ENCODE measurements around the gene FAF1.

The FAF1 gene

DNA sequence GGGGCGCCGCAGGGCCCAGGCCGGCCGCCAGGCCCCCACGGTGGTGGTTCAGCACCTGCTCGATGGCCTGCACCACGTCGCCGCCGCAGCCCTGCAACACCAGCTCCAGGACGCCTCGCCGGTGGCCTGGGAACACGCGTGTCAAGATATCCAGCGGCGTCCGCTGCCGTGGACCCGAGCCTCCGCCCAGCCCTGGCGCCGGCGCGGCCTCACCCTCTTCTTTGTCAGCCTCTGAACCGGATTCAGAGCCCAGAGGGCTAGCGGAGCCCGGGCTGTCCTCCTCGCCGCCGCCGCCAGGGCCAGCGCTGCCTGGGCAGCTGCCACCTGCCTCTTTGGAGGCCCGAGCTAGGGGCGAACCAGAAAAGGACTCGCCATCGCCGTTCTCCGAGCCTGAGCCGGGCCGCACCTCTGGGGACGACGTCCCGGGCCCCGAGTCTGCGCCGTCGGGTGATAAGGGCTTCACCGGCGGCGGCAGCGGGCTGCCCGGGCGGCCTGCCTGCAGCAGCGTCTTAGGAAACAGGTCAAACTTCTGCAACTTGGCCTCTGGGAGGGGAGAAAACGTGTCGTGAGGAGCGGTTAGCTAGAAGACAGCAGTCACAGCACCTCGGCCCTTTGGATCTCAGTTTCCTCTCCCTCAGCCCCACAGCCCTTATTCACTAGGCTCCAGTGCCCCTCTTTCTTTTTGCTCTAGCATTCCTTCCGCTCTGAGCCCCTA is 540.7 kb downstream of the FAF1 start:
- TF ChIP-seq, protein P1, sequence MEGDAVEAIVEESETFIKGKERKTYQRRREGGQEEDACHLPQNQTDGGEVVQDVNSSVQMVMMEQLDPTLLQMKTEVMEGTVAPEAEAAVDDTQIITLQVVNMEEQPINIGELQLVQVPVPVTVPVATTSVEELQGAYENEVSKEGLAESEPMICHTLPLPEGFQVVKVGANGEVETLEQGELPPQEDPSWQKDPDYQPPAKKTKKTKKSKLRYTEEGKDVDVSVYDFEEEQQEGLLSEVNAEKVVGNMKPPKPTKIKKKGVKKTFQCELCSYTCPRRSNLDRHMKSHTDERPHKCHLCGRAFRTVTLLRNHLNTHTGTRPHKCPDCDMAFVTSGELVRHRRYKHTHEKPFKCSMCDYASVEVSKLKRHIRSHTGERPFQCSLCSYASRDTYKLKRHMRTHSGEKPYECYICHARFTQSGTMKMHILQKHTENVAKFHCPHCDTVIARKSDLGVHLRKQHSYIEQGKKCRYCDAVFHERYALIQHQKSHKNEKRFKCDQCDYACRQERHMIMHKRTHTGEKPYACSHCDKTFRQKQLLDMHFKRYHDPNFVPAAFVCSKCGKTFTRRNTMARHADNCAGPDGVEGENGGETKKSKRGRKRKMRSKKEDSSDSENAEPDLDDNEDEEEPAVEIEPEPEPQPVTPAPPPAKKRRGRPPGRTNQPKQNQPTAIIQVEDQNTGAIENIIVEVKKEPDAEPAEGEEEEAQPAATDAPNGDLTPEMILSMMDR (IDR thresholded peaks at IDR 0.05; ENCODE audit: insufficient read depth, low read length, poor library complexity, severe bottlenecking), result no peak
- Histone ChIP-seq H3K27me3 (replicated peaks; ENCODE audit: control insufficient read depth, insufficient read depth, low read length) (peaks cover 10% of the 10 kb centered on the region), H3K4me3 (replicated peaks; ENCODE audit: low read depth, low read length) (no peak overlapping the region), H3K36me3 (ENCODE audit: control insufficient read depth, insufficient read depth, low read length) (no peaks in the 10 kb centered on the region)
- no peak for DNase-seq (ENCODE audit: extremely low read depth, insufficient read length)

DNA sequence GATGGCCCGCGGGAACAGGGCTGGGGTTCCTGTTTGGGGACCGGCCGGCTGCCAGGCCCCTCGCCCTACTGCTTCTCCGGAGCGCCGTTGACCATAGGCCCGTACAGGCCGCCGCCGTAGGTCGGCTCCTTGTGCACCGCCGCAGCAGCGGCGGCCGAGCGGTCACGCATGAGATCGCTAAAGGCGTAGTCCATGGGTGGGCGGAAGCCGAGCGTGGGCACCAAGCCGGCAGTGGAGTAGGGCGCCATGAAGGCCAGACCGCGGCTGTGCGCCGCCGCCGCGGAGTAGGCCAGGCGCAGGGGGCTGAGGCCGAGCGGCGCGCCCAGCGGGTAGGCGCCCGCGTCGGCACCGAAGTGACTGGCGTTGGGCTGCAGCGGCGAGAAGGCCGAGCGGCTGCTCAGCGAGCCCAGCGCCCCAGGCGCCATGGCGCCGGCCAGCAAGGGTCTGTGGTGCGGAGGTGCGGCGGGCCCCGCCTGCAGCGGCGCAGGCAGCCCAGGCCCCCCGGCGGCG is 541.4 kb downstream of the FAF1 start:
- no peak overlapping the region for H3K4me3 ChIP-seq (replicated peaks; ENCODE audit: low read depth, low read length)

DNA sequence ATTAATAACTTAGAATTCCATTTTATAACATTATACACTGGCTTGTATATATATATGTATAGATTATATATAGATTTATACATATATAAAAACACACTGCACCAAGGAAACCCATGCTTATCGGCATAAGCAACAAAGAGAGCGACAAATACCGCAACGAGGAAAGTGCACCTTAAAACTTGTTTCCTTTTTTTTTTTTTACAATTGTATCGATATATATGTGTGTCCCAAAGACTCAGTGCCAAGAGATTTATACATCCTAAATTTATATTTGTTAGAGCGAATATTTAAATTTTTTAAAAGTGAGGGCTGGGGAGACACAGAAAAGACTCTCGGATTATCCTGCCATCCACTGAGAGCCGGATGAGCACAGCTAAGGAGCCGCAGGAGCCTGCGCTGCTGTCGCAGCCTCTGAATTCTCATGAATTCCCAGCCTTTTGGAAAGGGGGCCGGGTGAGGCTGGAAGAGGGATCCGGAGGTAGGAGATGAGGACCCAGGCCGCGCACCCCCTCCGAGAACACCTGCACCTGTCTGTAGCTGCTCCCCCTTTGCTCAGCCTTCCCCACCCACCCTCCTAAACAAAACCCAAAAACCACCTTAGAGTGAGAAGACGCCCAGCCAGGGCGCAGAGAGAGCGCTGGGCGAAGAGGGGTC is 542.0 kb downstream of the FAF1 start:
- TF ChIP-seq, protein P1 (IDR thresholded peaks at IDR 0.05; ENCODE audit: insufficient read depth, low read length, poor library complexity, severe bottlenecking), result no peak
- no peak overlapping the region for H3K4me3 ChIP-seq (replicated peaks; ENCODE audit: low read depth, low read length)
- DNase-seq (ENCODE audit: extremely low read depth, insufficient read length), result no peak
- peaks cover 10% of the 10 kb centered on the region for H3K27me3 ChIP-seq (replicated peaks; ENCODE audit: control insufficient read depth, insufficient read depth, low read length)
- no peaks in the 10 kb centered on the region for H3K36me3 ChIP-seq (ENCODE audit: control insufficient read depth, insufficient read depth, low read length)

More for the DNA sequence above, 541.4 kb downstream of the FAF1 start:
- Histone ChIP-seq H3K36me3 (ENCODE audit: control insufficient read depth, insufficient read depth, low read length) (no peaks in the 10 kb centered on the region), H3K27me3 (replicated peaks; ENCODE audit: control insufficient read depth, insufficient read depth, low read length) (peaks cover 10% of the 10 kb centered on the region)
- TF ChIP-seq, protein P1 (IDR thresholded peaks at IDR 0.05; ENCODE audit: insufficient read depth, low read length, poor library complexity, severe bottlenecking), result no peak
- no peak for DNase-seq (ENCODE audit: extremely low read depth, insufficient read length)

DNA sequence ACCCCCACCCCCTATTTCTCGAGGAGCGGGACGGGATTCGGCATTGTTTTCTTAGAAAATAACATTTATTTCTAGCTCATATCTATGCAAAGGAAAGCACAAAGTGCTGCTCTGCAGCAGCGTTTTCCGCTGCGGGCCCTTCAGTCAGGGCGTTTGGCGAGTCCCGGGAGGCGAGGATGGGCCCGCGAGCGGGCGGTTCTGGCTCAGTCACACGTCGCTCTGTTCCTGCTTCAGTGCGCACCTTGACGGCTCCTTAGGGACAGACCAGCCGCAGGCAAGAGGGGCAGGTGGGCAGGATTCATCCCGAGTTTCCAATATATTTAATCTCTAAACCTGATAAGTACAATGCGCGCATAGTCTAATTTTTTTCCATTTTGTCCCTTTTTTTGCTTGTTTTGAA is 542.6 kb downstream of the FAF1 start:
- H3K4me3 ChIP-seq (replicated peaks; ENCODE audit: low read depth, low read length), result no peak overlapping the region
- no peaks in the 10 kb centered on the region for H3K36me3 ChIP-seq (ENCODE audit: control insufficient read depth, insufficient read depth, low read length)
- H3K27me3 ChIP-seq (replicated peaks; ENCODE audit: control insufficient read depth, insufficient read depth, low read length), result peaks cover 8% of the 10 kb centered on the region
- DNase-seq (ENCODE audit: extremely low read depth, insufficient read length), result no peak
- TF ChIP-seq, protein P1 (IDR thresholded peaks at IDR 0.05; ENCODE audit: insufficient read depth, low read length, poor library complexity, severe bottlenecking), result no peak

DNA sequence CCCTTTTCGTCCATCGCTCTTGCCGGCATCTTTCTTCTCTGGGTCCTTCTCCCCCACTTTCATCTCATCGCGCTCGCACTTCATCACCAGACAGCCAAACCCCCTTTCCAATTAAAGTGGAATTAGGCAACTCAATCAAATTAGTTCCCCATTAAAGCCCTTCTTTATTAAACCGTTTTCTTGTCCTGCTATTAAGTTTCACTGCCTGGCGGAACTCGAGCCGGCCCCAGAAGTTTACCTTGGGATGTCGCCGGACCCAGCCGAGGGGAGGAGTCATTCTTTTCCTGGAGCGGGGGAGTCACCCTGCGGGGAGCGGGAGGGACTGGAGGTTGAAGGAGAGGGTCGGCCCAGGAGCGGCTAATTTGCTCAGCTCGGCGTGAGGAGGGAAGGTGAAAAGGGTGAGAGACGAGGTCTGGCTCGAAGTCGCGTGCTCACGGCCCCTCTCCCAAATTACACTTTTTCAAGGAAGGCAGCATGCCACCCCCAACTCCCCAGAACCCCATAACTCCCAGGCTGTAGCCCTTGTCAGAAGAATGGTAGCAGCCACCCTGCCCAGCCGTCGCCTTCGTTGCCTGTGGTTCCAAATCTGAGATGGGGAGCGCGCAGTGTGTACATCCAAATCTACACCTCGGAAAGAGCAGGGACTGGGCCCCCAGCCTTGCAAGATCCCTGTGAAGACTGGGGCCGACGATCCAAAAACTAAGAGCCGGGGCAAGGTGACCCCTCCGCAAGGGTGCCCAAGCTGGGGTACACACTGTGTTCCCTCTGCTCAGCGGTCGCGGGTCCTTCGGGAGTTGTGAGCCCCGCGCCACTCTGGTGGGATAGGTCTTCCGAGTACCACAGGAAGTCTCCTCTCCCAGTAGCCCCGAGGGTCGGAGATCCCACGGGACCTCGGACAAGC is 543.3 kb downstream of the FAF1 start:
- Histone ChIP-seq H3K4me3 (replicated peaks; ENCODE audit: low read depth, low read length) (no peak overlapping the region), H3K36me3 (ENCODE audit: control insufficient read depth, insufficient read depth, low read length) (no peaks in the 10 kb centered on the region), H3K27me3 (replicated peaks; ENCODE audit: control insufficient read depth, insufficient read depth, low read length) (peaks cover 8% of the 10 kb centered on the region)
- DNase-seq (ENCODE audit: extremely low read depth, insufficient read length), result no peak
- TF ChIP-seq, protein P1 (IDR thresholded peaks at IDR 0.05; ENCODE audit: insufficient read depth, low read length, poor library complexity, severe bottlenecking), result no peak
